CD4-positive, alpha-beta T cell treated with Interleukin-17A for 1 hour (primary cell): Measurements from ENCODE around the gene SLC5A6.

Source experiments
- DNase-seq: peaks from one replicate; pipeline ENCODE4 v3.0.0-alpha.2; 2020

SLC5A6 gene

DNA sequence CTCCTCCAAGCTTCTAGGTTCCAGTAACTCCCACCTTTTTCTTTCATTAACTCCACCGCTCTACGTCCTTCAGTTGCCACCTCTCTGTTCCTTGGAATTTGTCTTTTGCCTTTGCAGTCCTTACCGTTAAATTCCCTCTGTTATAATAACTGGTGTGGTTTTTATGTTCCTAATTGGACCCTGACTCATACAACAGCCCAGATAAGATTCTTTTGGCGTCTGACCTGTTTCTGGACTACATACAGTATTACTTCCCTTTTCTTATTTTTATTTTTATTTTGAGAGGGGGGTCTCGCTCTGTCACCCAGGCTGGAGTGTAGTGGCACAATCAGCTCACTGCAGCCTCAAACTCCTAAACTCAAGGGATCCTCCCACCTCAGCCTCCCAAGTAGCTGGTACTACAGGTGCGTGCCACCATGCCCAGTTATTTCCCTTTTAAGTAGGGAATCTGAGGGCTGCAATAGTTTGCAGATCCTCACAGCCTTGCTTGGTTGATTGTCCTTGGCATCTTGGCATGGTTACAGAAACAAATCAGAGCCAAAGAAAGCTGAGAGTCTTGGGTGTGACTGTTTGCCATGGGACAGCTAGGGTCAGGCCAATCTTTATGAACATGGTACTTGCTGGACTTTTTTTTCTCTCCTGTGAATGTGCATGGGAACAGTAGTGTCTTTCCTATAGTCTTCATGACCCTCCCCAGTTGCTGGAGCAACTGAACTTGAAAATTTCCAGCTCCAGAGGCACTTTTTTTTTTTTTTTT lies 41.3 kb downstream of the SLC5A6 start:
- DNase-seq = no peak

DNA sequence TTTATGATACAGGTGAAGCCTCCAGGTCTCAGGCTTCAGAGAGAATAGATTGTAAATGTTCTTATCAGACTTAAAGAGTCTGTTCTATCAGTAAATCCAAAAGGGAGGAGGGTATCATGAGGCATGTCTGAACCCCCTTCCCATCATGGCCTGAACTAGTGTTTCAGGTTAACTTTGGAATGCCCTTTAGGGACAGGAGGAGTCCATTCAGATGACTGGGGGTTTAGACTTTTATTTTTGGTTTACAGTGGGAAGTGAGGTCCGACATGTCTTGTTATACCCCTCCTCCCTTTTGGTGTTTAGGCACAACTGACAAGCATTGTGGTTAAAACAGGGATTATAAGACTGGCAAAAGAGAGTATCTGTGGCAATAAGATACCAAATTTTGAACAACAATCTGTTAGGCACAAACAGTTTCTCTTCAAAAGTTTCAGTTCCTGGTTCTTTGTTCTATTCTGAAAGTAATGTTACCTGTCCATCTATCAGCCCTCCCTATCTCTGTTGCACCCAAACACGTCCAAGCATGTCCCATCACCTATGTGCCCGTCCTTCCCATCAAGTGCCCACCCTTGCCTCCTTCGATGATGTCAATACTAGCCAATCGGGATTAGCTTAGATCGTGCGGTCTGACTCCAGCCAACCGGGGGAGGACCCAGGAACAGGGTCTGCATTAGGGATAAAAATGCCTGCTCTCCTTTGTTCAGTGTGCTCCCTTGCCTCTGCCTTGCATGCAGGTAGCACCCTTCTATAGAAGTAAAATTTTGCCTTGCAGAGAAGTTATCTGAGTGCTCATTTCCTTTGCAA lies 46.9 kb downstream of the SLC5A6 start:
- DNase-seq = no peak

DNA sequence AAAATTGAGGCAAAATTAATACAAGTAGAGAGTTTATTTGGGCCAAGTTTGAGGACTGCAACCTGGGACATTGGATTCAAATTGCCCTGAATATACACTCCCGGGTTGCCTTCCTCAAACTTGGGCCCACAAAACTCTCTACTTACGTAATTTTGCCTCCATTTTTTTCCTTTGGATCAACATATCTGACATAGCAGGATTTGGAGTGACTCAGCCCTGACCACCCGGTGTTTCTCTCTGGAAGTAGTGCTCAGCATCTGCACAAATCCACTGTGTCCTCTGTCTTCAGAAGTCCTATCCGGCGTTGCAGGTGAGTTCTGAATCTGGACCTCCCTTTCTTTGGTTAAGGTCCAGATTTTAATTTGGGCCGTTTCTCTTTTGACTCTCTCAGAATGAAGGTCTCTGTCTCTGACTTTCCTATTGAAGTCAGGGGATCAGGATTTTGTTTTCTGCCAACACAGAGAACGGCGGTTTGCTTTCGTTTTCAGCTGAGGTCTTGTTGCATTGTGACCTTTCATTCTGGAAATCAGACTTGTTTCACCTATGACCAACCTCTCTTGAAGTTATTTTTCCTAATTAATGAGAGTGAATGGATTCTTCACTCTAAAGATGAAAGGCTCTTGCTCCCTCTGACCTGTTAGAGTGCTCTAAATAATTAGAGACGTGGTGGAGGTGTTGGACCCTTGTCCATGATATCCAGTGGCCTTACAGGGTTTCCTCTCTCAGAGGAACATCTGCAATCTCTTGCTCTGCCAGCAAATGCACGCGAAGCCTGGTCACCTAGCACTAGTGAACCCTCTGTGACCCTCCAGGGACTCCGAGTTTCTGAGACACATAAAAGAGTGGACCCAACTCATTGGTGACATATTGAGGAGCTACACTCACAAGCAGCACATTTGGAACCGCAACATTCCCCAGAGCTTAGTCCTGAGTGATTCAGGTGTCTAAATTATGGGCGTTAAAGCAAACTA lies 49.6 kb downstream of the SLC5A6 start:
- DNase-seq = no peak

DNA sequence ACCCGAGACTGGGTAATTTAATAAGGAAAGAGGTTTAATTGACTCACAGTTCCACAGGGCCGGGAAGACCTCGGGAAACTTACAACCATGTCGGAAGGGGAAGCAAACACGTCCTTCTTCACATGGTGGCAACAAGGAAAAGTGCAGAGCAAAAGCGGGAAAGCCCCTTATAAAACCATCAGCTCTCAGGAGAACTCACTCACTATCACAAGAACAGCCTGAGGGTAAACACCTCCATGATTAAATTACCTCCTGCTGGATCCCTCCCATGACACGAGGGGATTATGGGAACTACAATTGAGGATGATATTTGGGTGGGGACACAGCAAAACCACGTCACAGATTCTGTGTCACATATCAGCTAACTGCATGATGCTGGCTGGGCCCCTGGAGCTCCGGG lies 51.9 kb downstream of the SLC5A6 start:
- no peak for DNase-seq

DNA sequence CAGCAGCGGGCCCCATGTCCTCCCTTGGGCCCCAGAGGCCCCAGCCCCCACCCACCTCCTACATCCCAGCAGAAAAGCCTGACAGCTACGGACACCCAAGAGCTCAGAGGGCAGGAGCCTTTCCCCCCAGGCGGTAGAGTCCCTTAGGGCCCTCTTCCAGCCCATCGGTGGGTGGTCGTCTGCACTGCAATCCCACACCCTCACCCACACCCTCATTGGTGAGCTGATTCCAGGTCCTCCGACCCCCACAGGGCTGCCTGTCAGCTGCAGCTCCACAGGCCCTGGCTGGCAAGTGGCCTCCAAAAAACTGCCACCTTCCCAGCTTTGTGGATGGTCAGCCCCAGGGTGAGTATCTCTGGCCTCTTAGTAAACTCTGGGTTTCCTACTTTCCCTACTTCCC lies 52.8 kb downstream of the SLC5A6 start:
- no peak for DNase-seq

DNA sequence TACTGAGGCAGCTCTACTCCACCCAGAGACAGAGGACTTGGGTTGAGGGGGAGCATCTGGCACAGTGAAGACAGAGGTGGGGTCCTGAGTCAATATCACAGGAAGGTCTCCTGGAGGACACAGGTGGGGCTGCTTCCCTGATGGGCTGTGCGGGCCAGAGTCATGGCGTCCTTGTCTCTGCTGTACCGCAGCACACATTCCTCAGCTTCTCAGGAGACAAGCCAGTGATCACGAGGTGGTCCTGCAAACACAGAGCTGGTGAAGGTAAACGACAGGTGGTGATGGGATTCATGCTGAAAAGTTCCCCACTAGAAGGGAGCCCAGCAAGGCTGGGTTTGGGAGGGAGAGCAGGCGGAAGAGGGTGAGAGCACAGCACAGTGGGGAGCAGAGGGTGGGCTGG lies 53.6 kb downstream of the SLC5A6 start:
- DNase-seq = no peak

DNA sequence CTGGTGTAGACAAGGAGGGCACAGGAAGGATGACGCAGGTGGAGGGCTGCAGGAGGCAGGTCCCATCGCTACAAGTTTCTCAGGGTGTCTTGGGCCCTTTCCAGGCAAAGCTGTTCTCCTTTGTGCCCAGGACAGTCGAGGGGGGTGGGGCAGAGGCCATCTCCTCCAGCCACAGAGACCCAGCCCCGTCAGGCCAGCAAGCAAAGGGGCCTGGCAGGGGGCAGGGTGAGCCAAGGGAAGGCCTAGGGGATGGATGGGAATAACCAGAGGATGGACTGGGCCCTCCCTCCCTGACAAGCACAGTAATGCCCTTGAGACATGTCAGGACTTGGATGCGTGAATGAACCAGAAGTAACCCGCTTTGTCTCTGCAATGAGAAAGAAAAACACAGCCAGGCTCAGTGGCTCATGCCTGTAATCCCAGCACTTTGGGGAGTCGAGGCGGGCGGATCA lies 57.0 kb downstream of the SLC5A6 start:
- DNase-seq = no peak

DNA sequence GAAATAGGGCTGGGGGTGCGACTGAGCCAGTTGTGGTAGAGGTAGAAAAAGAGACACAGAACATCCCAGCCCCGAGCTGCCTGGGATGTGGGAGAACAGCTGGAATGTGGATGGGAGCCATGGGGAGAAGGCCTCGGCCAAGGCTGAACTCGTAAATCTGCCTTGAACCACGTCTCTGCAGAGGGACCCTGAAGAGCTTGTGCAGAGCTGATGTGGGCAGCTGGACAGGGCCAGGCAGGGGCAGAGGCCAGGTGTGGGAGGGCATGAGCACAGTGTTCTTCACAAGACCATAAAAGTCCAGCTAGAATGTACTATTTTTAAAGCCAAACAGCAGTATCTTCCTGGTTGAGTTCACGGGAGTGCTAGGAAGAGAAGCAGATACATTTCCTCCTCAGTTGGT lies 57.6 kb downstream of the SLC5A6 start:
- DNase-seq = no peak

DNA sequence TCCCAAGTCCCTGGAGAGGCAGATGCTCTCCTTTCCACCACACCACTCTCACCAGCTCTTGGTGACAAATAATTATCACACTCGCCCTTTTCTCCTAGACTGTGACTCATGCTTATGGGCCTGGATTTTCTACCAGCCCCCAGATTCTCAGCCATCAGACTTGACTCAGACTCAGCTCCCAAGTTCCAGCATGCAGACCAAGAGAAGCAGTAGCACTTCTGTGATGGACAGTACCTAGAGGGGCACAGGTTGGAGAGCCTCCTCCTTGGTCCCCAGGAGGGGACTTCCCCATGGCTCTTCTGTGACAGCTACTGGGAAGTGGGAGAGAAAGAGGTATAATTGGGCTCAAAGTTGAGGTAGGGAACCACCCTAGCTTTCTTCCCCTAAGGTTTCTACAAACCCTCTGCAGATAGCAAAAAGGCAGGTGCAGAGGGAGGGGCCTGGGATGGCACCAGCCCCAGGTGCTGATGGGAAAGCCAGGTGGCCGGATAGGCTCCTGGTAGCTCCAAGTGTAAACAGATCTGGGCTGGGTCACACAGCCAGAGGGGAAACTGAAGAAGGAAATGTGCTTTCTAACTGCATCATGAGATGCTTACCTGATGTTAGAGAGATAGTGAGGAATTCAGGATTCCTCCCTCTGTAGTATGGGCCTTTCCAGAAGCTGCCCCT lies 59.1 kb downstream of the SLC5A6 start:
- DNase-seq = no peak

DNA sequence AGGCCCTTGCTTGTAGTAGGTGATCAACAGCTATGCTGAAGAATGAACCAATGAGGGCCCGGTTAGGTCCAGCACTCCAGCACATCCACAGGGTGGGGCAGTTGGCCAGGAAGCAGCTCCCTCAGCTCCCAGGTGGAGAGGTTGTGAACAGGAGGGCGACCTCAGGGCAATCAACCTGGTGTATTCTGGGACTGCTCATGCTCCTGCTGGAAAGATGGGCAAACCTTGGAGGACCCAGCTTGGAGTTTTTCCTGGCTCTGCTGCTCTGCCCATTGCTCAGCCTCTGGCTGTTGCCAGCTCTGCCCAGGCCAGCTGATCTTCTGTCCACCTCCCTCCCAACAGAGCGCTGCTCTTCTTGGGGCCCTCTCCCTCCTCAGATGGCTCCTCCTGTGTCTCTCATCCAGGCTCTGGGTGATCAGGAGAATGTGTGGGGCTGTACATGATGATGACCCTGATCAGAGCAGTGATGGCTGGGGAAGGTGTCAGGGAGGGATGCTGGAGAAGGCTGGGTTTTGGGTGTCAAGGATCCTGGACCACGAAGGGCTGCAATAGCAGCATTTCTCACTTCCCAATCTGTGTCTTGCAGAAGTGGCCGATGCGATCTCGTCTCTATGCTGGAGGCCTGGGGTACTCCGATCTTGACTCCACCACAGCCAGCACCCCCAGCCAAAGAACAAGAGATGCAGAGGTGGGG lies 59.8 kb downstream of the SLC5A6 start:
- DNase-seq = no peak

DNA sequence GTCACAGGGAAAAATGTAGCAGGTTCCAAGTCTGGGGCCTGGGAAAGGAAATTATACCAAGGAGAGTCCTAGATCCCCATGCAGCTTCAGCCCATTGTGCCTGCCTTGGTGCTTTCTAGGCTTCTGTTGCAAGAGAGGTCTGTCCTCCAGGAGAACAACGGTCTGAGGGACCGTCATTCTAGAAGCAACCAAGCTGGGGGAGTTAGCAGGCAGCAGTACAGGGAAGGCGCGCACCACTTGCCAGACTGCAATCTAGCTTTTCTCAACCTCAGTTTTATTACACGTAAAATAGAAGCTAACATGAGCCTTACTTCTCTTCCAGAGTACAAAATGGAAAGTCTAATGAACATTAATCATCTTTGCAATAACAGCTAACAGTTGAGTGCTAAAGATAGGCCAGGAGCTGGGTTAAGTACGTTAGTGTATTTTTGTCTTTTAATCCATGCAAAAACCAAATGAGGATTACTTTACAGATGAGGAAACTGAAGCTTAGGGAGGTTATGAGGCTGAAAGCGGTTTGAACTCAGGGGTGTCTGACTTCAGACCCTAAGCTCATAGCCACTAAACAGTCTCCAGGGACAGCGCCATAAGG lies 61.3 kb downstream of the SLC5A6 start:
- no peak for DNase-seq
